Peyer's patch (tissue), 4 donors: ENCODE data around the gene ACLY. TPM values are rescaled to one million over a fixed set of nuclear protein-coding genes. Genes with fewer than 3 reads are reported as not detected.

Experiments used
- DNase-seq, 3 donors: peaks; one replicate each; pipeline ENCODE4 v3.0.0-alpha.2; 2017 to 2019
- H3K27ac ChIP-seq, 4 donors: fragments of 200-600 bp; sonication (generic); one replicate each; pipeline ENCODE4 v1.5.1; 2016 to 2019
- H3K27me3 ChIP-seq, 2 donors: fragments of 200-600 bp; sonication (generic); one replicate each; pipeline ENCODE4 v1.5.1; 2019
- H3K36me3 ChIP-seq, 3 donors: fragments of 200-600 bp; sonication (generic); one replicate each; pipeline ENCODE4 v1.5.1; 2016 to 2019
- H3K4me1 ChIP-seq, 4 donors: fragments of 200-600 bp; sonication (generic); one replicate each; pipeline ENCODE4 v1.5.1; 2016 to 2019
- H3K4me3 ChIP-seq, 4 donors: fragments of 200-600 bp; sonication (generic); 1 replicate in 3 of 4; 2 replicates in 1 of 4; pipeline ENCODE4 v1.5.1; 2016 to 2019; ENCODE audit warnings: mild to moderate bottlenecking in 1 of 4
- H3K9me3 ChIP-seq, 4 donors: fragments of 200-600 bp; sonication (generic); one replicate each; pipeline ENCODE4 v1.5.1; 2016 to 2019; ENCODE audit warnings: mild to moderate bottlenecking in 1 of 4
- POLR2A ChIP-seq, 2 donors: fragments of 450-650 bp; IDR thresholded peaks; one replicate each; pipeline ENCODE4 v1.5.1; 2017; ENCODE audit warnings: antibody characterized with exemption in 2 of 2, mild to moderate bottlenecking in 2 of 2, moderate library complexity in 2 of 2
- total RNA-seq, 4 donors: library from RNA; depleted of rRNA; stranded (reverse); fragments of >200 nt; gene quantifications; one replicate each; pipeline ENCODE4 v1.1.0, GENCODE V29; 2016
- TF ChIP-seq, protein P1 (sequence below), 6 experiments: fragments of 450-650 bp in 4 of 6; fragments of 200-600 bp in 2 of 6; sonication (generic) in 1 of 6; IDR thresholded peaks; one replicate each; pipeline ENCODE4 v1.5.1; 2017 to 2019; ENCODE audit warnings: antibody characterized with exemption in 6 of 6, mild to moderate bottlenecking in 3 of 6, moderate library complexity in 1 of 6

ACLY gene
- total RNA-seq, 4 donors from 2014 or later = 54.5 to 108 (median 74.0) TPM

DNA sequence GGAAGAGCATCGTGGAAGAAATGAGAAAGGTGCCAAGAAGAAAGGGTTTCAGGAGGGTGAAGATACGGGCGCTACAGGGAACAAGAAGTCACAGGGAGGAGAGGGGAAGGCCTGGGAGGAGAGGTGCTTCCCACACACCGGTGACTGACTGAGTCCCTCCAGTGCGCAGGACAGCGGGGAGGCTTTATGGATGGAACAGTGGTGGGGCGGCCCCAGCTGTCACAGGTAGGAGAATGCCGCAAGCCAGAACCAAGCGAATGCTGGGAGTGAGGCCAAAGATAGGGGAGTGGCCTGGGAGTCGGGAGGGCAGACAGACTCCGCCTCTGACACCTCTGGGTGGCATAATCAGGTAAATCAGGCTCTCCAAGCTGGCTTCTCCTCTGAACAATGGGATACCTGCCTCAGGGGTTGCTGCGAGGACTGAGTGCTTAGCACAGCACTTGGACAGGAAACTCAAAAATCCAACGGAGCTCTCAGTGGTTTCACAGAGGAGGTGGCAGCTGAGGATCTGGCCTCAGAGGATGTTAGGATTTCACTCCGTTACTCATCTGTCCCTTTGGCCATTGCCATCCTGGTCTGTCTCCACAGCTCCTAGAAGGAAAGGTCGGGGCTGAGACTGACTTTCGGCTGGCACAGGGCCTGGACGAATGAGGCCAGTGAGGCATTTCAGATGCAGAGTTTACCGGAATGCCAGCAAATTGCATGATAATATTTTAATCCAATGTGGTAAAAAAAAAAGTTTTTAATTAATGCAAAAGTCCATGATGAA lies 47.1 kb upstream of the ACLY start:
- Histone ChIP-seq H3K9me3 (no peaks in the 10 kb centered on the region), H3K27ac (peak overlapping the region; percentile 81 to 96 (median 90)), H3K4me3 (peak overlapping the region; percentile 70 to 98 (median 91)), H3K4me1 (peaks cover 0 to 25% (median 5%) of the 10 kb centered on the region in 4 donors), H3K27me3 (no peaks in the 10 kb centered on the region), H3K36me3 (peaks cover 0 to 15% (median 0%) of the 10 kb centered on the region in 3 donors)
- no peak for TF ChIP-seq POLR2A (IDR thresholded peaks at IDR 0.05)
- TF ChIP-seq, protein P1, sequence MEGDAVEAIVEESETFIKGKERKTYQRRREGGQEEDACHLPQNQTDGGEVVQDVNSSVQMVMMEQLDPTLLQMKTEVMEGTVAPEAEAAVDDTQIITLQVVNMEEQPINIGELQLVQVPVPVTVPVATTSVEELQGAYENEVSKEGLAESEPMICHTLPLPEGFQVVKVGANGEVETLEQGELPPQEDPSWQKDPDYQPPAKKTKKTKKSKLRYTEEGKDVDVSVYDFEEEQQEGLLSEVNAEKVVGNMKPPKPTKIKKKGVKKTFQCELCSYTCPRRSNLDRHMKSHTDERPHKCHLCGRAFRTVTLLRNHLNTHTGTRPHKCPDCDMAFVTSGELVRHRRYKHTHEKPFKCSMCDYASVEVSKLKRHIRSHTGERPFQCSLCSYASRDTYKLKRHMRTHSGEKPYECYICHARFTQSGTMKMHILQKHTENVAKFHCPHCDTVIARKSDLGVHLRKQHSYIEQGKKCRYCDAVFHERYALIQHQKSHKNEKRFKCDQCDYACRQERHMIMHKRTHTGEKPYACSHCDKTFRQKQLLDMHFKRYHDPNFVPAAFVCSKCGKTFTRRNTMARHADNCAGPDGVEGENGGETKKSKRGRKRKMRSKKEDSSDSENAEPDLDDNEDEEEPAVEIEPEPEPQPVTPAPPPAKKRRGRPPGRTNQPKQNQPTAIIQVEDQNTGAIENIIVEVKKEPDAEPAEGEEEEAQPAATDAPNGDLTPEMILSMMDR (IDR thresholded peaks at IDR 0.05) = no peak
- DNase-seq = peak; percentile 77 to 90 (median 82)

DNA sequence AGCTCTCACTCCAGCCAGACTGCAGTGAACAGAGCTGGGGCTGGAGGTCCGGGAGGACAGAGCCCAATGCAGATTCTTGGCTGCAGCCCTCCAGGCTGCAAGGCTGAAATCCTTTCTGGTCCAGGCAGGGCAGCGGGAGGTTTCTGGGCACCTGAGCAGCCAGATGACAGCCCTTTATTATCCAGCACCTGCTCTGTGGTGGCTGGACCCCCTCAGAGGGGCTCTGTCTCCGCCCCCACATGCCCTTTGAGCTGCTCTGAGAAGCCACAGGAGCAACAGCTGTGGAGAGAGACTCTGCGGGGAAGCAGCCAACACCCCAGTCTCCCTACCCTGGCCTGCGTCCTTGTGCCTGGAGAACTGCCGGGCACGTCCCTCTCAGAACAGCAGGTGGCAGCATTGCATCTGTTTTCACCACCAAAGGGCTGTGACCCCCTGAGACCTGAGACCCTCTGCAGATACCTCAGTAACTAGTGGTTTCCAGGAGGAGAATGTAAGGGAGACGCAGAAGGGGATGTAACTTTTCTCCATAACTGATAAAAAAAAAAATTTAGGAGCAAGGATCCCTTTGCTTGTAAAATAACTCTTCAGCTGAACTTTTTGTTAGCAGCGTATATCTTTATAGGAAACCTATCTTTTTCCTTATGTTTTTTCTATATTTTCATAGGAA lies 44.1 kb upstream of the ACLY start:
- Histone ChIP-seq H3K27me3 (no peaks in the 10 kb centered on the region), H3K27ac (peak overlapping the region in 1 of 4 donors; percentile 10), H3K4me3 (no peak overlapping the region), H3K4me1 (peaks cover 0 to 13% (median 5%) of the 10 kb centered on the region in 4 donors), H3K36me3 (no peaks in the 10 kb centered on the region), H3K9me3 (no peaks in the 10 kb centered on the region)
- DNase-seq = peak; percentile 77 to 91 (median 77)
- TF ChIP-seq, protein P1 (IDR thresholded peaks at IDR 0.05) = peak; percentile 76 to 87 (median 82)
- no peak for TF ChIP-seq POLR2A (IDR thresholded peaks at IDR 0.05)

DNA sequence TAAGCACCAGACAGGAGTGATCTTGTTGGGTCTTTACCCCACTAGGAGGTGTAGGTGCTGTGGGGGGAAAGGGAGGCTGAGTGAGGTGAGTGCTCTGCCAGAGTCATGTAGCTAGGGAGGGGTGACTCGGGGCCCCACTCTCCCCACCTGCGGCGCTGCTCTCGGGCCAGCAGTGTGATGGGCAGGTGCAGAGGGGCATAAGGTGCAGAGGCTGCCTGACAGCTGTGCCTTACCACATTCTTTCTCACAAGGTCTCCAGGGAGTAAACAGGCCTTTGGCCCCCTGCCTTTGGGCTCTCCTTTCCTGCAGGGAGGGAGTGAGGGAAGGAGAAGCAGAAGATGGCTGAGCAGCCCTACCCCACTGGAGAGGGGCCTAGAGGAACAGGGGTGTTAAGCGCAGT lies 43.4 kb upstream of the ACLY start:
- TF ChIP-seq, protein P1 (IDR thresholded peaks at IDR 0.05) = no peak
- no peak for TF ChIP-seq POLR2A (IDR thresholded peaks at IDR 0.05)
- H3K4me1 ChIP-seq = peaks cover 0 to 6% (median 3%) of the 10 kb centered on the region in 4 donors
- no peak for DNase-seq
- H3K27me3 ChIP-seq = no peaks in the 10 kb centered on the region
- no peak overlapping the region for H3K27ac ChIP-seq
- no peak overlapping the region for H3K4me3 ChIP-seq
- H3K9me3 ChIP-seq = no peaks in the 10 kb centered on the region
- no peaks in the 10 kb centered on the region for H3K36me3 ChIP-seq

DNA sequence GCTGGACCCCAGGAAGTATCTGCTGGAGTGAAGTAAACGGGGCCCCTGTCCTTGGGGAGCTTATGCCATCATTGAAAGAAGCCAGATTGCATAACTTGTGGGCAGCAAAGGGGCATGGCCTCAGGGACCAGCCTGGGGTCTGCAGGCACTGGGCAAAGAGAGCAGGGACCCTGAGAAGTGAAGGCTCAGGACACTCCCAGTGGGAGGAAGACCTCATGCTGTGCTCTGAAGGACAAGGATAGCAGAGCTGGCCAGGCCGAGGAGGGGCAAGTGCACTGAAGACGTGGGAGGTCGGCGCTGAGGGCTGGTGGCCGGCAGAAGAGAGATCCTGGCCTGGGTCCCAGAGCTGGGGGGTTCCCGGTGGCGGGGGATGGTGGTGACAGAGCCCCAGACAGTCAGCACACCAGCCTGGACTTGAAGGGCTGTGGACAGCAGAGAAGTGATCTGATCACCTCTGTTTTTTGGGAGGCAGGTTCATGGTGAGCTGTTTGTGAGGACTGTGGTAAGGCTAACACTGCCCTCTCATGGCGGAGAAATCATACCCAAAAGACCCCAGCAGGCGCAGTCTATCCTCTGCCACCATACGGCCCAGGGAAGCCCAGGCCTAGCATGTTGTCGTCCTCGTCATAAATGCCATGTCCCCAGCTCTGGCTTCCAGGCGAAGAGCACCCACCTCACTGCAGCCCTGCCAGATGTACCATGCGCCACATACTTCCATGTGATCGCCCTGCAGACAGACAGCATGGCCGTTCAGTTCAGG lies 40.8 kb upstream of the ACLY start:
- H3K4me3 ChIP-seq = no peak overlapping the region
- no peaks in the 10 kb centered on the region for H3K4me1 ChIP-seq
- H3K36me3 ChIP-seq = no peaks in the 10 kb centered on the region
- no peak overlapping the region for H3K27ac ChIP-seq
- no peak for DNase-seq
- no peaks in the 10 kb centered on the region for H3K27me3 ChIP-seq
- no peaks in the 10 kb centered on the region for H3K9me3 ChIP-seq
- TF ChIP-seq POLR2A (IDR thresholded peaks at IDR 0.05) = no peak
- TF ChIP-seq, protein P1 (IDR thresholded peaks at IDR 0.05) = no peak

DNA sequence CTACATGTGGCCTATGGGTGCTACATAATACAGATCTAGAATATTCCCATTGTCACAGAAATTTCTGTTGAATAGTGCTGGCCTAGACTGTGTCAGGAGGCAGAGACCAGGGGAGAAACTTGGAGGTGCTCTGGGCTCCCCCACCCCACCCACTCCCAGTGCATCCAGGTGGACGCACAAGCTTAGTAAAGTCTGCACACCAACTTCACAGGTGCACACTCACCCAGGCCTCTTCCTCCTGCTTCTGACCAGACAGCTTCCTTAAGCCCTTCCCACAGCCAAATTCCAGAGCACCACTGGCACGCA lies 40.2 kb upstream of the ACLY start:
- H3K9me3 ChIP-seq = no peaks in the 10 kb centered on the region
- no peaks in the 10 kb centered on the region for H3K36me3 ChIP-seq
- no peak for DNase-seq
- TF ChIP-seq, protein P1 (IDR thresholded peaks at IDR 0.05) = no peak
- TF ChIP-seq POLR2A (IDR thresholded peaks at IDR 0.05) = no peak
- H3K4me1 ChIP-seq = no peaks in the 10 kb centered on the region
- H3K27ac ChIP-seq = no peak overlapping the region
- no peaks in the 10 kb centered on the region for H3K27me3 ChIP-seq
- no peak overlapping the region for H3K4me3 ChIP-seq
